ENCODE measurements around the gene HCN3.

DNA sequence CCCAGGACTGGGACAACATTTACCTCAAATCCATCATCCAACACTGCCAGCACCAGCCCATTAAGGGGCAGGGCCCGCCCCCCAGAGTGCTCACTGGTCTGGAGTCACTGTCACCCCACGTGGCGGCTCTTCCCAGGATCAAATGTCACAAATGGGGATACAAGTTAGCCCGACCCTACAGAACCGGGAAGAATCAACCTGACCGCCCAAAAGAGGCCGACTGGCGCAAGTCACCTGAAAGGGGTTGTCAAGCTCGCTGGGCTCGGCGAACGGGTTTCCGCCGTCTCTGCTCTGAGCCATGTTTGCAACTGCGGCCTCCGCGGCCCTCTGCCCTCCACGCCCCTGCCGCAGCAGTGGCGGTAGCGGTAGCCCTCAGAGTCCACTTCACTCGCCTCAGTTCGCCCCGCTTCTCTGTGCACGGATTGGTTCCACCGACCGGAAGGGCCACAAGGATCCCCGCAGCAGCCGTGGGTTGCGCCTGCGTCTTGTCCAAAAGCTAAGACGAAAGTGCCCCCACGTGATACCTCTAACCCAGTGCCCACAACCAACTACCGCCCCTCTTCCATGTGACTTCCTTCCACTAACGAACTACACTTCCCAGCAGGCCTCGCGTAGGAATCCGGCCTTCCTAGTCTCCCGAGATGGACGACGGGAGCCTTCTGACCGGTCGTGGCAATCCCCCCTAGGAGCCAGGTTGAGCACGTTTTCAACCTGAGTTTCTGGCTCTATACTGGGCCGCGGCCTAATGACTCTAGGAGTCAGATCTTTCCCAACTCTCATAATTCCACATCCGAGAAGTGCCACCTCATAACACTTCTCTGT, 15.2 kb upstream of the HCN3 start, which contains the start of gene SCAMP3:
- TF ChIP-seq, protein P1, sequence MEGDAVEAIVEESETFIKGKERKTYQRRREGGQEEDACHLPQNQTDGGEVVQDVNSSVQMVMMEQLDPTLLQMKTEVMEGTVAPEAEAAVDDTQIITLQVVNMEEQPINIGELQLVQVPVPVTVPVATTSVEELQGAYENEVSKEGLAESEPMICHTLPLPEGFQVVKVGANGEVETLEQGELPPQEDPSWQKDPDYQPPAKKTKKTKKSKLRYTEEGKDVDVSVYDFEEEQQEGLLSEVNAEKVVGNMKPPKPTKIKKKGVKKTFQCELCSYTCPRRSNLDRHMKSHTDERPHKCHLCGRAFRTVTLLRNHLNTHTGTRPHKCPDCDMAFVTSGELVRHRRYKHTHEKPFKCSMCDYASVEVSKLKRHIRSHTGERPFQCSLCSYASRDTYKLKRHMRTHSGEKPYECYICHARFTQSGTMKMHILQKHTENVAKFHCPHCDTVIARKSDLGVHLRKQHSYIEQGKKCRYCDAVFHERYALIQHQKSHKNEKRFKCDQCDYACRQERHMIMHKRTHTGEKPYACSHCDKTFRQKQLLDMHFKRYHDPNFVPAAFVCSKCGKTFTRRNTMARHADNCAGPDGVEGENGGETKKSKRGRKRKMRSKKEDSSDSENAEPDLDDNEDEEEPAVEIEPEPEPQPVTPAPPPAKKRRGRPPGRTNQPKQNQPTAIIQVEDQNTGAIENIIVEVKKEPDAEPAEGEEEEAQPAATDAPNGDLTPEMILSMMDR (IDR thresholded peaks at IDR 0.05; ENCODE audit: extremely low read depth in 1 of 2, insufficient read depth in 1 of 2, low read depth in 1 of 2, low read length in 2 of 2): no peak
- TF ChIP-seq POLR2A (IDR thresholded peaks at IDR 0.05; ENCODE audit: low read depth, low read length) (peak; percentile 97), POLR2AphosphoS5 (IDR thresholded peaks at IDR 0.05; ENCODE audit: insufficient read depth, low read depth, low read length) (peak; percentile 98), JUN (IDR thresholded peaks at IDR 0.05; ENCODE audit: borderline replicate concordance, insufficient read depth, insufficient read length, low read depth) (no peak)
- TF ChIP-seq, protein P2, sequence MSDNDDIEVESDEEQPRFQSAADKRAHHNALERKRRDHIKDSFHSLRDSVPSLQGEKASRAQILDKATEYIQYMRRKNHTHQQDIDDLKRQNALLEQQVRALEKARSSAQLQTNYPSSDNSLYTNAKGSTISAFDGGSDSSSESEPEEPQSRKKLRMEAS (IDR thresholded peaks at IDR 0.05; ENCODE audit: insufficient read depth, insufficient read length): peak; percentile 98
